HCT116 (cell line): Measurements from ENCODE around the gene SNTG2. TPM values are rescaled to one million over a fixed set of nuclear protein-coding genes. Genes with fewer than 3 reads are reported as not detected.
"Not testable (repeated sequence)": the region's sequence is repeated elsewhere in the genome, so short reads cannot be mapped to it uniquely, and the experiment has no call there.

ENCODE experiments used
- ATAC-seq: fragments of 200-7000 bp; cut with Tn5 transposase; 2 replicates; pipeline ENCODE4 v1.9.1; 2020; ENCODE audit warnings: mild to moderate bottlenecking, moderate library complexity
- BruUV-seq: library from RNA; stranded (reverse); fragments of 400-500 nt; replicated peaks from 2 replicates; lab custom pipeline; 2021; lab: Mats Ljungman, UMichigan
- CTCF ChIA-PET: fragments of 300-600 bp; sonication (Branson Sonifier 250); formaldehyde crosslinking; loops from one replicate; lab custom pipeline; 2021; ENCODE audit warnings: antibody characterized with exemption; lab: Charles Lee
- POLR2A ChIA-PET: fragments of 300-600, 350-600 bp; sonication (Branson Sonifier 250); formaldehyde crosslinking; loops from one replicate; lab custom pipeline; 2021; ENCODE audit warnings: antibody characterized with exemption; lab: Charles Lee
- RAD21 ChIA-PET, 2 experiments: fragments of 300-600 bp; sonication (Branson Sonifier 250); formaldehyde crosslinking; loops; one replicate each; lab custom pipeline; 2023; ENCODE audit warnings: low total read pairs in 2 of 2; ENCODE audit not compliant: uncharacterized antibody in 2 of 2, unreplicated experiment in 2 of 2, low non-redundant PET in 1 of 2; lab: Charles Lee
- DNase-seq: peaks from one replicate; pipeline ENCODE4 v3.0.0-alpha.2; 2010; ENCODE audit warnings: low read depth, low spot score
- H2AFZ ChIP-seq: fragments of 200-600 bp; shearing (Covaris generic), sonication (generic); 2 replicates; pipeline ENCODE4 v1.6.1; 2017; ENCODE audit warnings: low read depth, mixed run types, mixed read lengths, antibody characterized with exemption, low read length; ENCODE audit not compliant: poor library complexity, severe bottlenecking
- H3K27ac ChIP-seq: 2 replicates; pipeline ENCODE4 v1.5.1; 2012; ENCODE audit warnings: low read depth, low read length
- H3K27me3 ChIP-seq: fragments of 200-600 bp; sonication (generic); 2 replicates; pipeline ENCODE4 v1.6.1; 2016; ENCODE audit warnings: mixed run types, low read length, mixed read lengths; ENCODE audit not compliant: insufficient read depth
- H3K36me3 ChIP-seq, 2 experiments: fragments of 200-500 bp in 1 of 2; fragments of 200-600 bp in 1 of 2; sonication (Bioruptor generic) in 1 of 2; sonication (generic) in 1 of 2; 2 replicates each; pipeline versions ENCODE4 v1.5.1 to v1.6.1; 2014 to 2016; ENCODE audit warnings: low read length in 2 of 2, inconsistent platforms in 1 of 2, mixed read lengths in 1 of 2, mixed run types in 1 of 2; ENCODE audit not compliant: insufficient read depth in 2 of 2, control insufficient read depth in 1 of 2
- H3K4me1 ChIP-seq, 2 experiments: fragments of 200-600 bp in 1 of 2; sonication (generic) in 1 of 2; 2 replicates each; pipeline versions ENCODE4 v1.5.1 to v1.6.1; 2012 to 2017; ENCODE audit warnings: low read length in 2 of 2, inconsistent platforms in 1 of 2, mild to moderate bottlenecking in 1 of 2, mixed read lengths in 1 of 2, mixed run types in 1 of 2, moderate library complexity in 1 of 2; ENCODE audit not compliant: insufficient read depth in 2 of 2, control insufficient read depth in 1 of 2
- H3K4me2 ChIP-seq: fragments of 200-600 bp; sonication (generic); 2 replicates; pipeline ENCODE4 v1.6.1; 2017; ENCODE audit warnings: mixed run types, low read length, mixed read lengths
- H3K4me3 ChIP-seq, 2 experiments: fragments of 200-600 bp in 1 of 2; sonication (generic) in 1 of 2; replicated peaks in 1 of 2; 2 replicates each; pipeline ENCODE4 v1.5.1; 2011 to 2016; ENCODE audit warnings: low read length in 2 of 2, control low read depth in 1 of 2, low read depth in 1 of 2, mild to moderate bottlenecking in 1 of 2, mixed read lengths in 1 of 2, mixed run types in 1 of 2
- H3K79me2 ChIP-seq: fragments of 200-600 bp; sonication (generic); 2 replicates; pipeline ENCODE4 v1.6.1; 2017; ENCODE audit warnings: mild to moderate bottlenecking, mixed run types, low read length, moderate library complexity, mixed read lengths; ENCODE audit not compliant: insufficient read depth
- H3K9ac ChIP-seq: fragments of 200-600 bp; sonication (generic); 2 replicates; pipeline ENCODE4 v1.6.1; 2016; ENCODE audit warnings: low read length, mixed read lengths
- H3K9me2 ChIP-seq: fragments of 200-600 bp; sonication (generic), shearing (Covaris generic); 2 replicates; pipeline ENCODE4 v1.6.1; 2017; ENCODE audit warnings: mixed run types, mild to moderate bottlenecking, moderate library complexity; ENCODE audit not compliant: insufficient read depth
- H3K9me3 ChIP-seq, 2 experiments: fragments of 200-500 bp in 1 of 2; fragments of 200-600 bp in 1 of 2; sonication (Bioruptor generic) in 1 of 2; sonication (generic) in 1 of 2; 2 replicates each; pipeline ENCODE4 v1.6.1; 2014 to 2017; ENCODE audit warnings: low read length in 2 of 2, mixed read lengths in 2 of 2, inconsistent platforms in 1 of 2, low read depth in 1 of 2, mild to moderate bottlenecking in 1 of 2, mixed run types in 1 of 2, moderate library complexity in 1 of 2; ENCODE audit not compliant: control insufficient read depth in 1 of 2, insufficient read depth in 1 of 2
- H4K20me1 ChIP-seq: fragments of 200-600 bp; sonication (generic), shearing (Covaris generic); 2 replicates; pipeline ENCODE4 v1.6.1; 2017; ENCODE audit warnings: mixed run types, mild to moderate bottlenecking, moderate library complexity; ENCODE audit not compliant: insufficient read depth
- ATF3 ChIP-seq: IDR thresholded peaks from 2 replicates; pipeline ENCODE4 v1.6.1; 2012
- CBX3 ChIP-seq: IDR thresholded peaks from 2 replicates; pipeline ENCODE4 v1.6.1; 2012; ENCODE audit warnings: low read depth
- CEBPB ChIP-seq: IDR thresholded peaks from 2 replicates; pipeline ENCODE4 v1.6.1; 2012; ENCODE audit warnings: low read depth
- EGR1 ChIP-seq: IDR thresholded peaks from 2 replicates; pipeline ENCODE4 v1.6.1; 2012; ENCODE audit warnings: low read depth
- EZH2 ChIP-seq: fragments of 200-600 bp; sonication (generic); IDR thresholded peaks from 2 replicates; pipeline ENCODE4 v1.6.1; 2017; ENCODE audit warnings: antibody characterized with exemption, mixed run types
- EZH2phosphoT487 ChIP-seq: fragments of 200-600 bp; IDR thresholded peaks from 2 replicates; pipeline ENCODE4 v1.6.1; 2018; ENCODE audit warnings: antibody characterized with exemption, borderline replicate concordance
- FOSL1 ChIP-seq: IDR thresholded peaks from 2 replicates; pipeline ENCODE4 v1.6.1; 2012; ENCODE audit warnings: low read depth
- JUND ChIP-seq: IDR thresholded peaks from 2 replicates; pipeline ENCODE4 v1.6.1; 2012
- POLR2AphosphoS5 ChIP-seq: IDR thresholded peaks from 2 replicates; pipeline ENCODE4 v1.6.1; 2011; ENCODE audit warnings: mild to moderate bottlenecking, low read depth, low read length, moderate library complexity
- RAD21 ChIP-seq: IDR thresholded peaks from 2 replicates; pipeline ENCODE4 v1.6.1; 2012; ENCODE audit warnings: low read depth, mild to moderate bottlenecking
- SIN3A ChIP-seq: IDR thresholded peaks from 2 replicates; pipeline ENCODE4 v1.6.1; 2012; ENCODE audit warnings: low read depth
- SP1 ChIP-seq: IDR thresholded peaks from 2 replicates; pipeline ENCODE4 v1.6.1; 2012; ENCODE audit warnings: low read depth
- SRF ChIP-seq: IDR thresholded peaks from 2 replicates; pipeline ENCODE4 v1.6.1; 2012; ENCODE audit warnings: low read depth
- TCF7L2 ChIP-seq: IDR thresholded peaks from 2 replicates; pipeline ENCODE4 v1.7.0; 2011; ENCODE audit warnings: borderline replicate concordance, inconsistent platforms; ENCODE audit not compliant: insufficient read depth, insufficient read length; ENCODE audit errors: extremely low read depth
- YY1 ChIP-seq: IDR thresholded peaks from 2 replicates; pipeline ENCODE4 v1.6.1; 2011; ENCODE audit warnings: low read length, low read depth, moderate library complexity, mild to moderate bottlenecking; ENCODE audit not compliant: insufficient replicate concordance; ENCODE audit errors: extremely low read depth
- ZFX ChIP-seq: fragments of 450-650 bp; IDR thresholded peaks from 2 replicates; pipeline ENCODE4 v1.6.1; 2017
- ZNF274 ChIP-seq: fragments of 200-500 bp; sonication (Bioruptor generic); IDR thresholded peaks from 2 replicates; pipeline ENCODE4 v1.6.1; 2014; ENCODE audit warnings: mild to moderate bottlenecking, low read depth, low read length, inconsistent platforms
- intact Hi-C: fragments of 100-400 bp; cut with micrococcal nuclease; formaldehyde crosslinking; loops from 2 replicates; pipeline ENCODE4 v1.10.0; 2022
- total RNA-seq: library from RNA; stranded (reverse); gene quantifications from one replicate; pipeline ENCODE4 v1.2.1, GENCODE V29; 2021; ENCODE audit not compliant: unreplicated experiment

Gene SNTG2
- total RNA-seq, 1 experiment from 2014 or later, result not detected

DNA sequence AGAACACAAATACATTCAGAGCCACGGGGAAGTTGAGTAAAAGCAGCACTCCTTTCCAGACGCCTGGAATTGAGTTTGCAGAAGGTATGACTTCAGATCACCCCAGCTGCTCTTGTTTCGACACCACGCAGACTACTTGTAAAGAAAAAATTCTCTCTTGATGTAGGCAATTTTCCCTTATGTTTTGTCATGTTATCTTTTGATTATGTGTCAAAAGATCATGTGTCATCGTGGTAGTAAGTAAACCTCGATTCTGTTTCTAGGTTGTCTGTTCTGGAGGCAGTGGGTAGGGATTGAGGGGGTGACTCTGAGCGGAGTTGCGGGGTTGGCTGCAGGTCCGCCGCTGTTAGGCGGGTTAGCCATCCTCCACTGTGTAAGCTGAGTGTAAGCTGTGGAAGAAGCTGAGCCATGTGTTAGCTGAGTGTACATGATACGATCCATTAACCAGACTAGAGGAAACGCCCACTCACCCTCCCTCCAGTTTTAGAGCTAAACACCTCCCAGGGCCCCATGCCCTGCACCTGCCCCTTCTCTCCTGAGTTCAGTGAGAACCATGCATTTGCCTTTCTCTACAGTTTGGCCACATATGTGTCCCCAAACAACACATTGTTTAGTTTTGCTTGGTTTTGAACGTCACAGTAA, 181.8 kb downstream of the SNTG2 start (continued):
- TF ChIP-seq YY1 (no peak), CEBPB (no peak), EGR1 (no peak), CBX3 (no peak), SIN3A (no peak), ATF3 (no peak)

- H3K4me3 ChIP-seq, H3K79me2 ChIP-seq, H3K27ac ChIP-seq, CTCF ChIA-PET, ATAC-seq, RAD21 ChIA-PET, intact Hi-C loops, H3K9ac ChIP-seq, H3K9me2 ChIP-seq, H3K4me1 ChIP-seq, H3K4me2 ChIP-seq, H3K36me3 ChIP-seq, H4K20me1 ChIP-seq, POLR2A ChIA-PET, BruUV-seq, H3K9me3 ChIP-seq, H2AFZ ChIP-seq, DNase-seq: not testable (repeated sequence)
- peaks cover 13% of the 10 kb centered on the region for H3K27me3 ChIP-seq
Measured at GRCh38 chr2:1133896-1134295, 183.2 kb downstream of the SNTG2 start.

DNA sequence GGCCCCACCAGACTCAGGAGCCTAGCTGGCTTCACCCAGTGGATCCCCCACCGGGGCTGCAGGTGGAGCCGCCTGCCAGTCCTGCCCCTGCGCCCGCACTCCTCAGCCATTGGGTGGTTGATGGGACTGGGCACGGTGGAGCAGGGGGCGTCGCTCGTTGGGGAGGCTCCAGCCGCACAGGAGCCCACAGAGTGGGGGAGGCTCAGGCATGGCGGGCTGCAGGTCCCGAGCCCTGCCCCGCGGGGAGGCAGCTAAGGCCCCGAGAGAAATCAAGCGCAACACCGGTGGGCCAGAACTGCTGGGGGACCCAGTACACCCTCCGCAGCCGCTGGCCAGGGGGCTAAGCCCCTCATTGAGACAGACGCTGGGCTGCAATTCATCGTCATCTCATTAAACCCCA, 184.0 kb downstream of the SNTG2 start:
- Histone ChIP-seq H3K79me2 (no peaks in the 10 kb centered on the region), H3K27me3 (peaks cover 13% of the 10 kb centered on the region), H3K4me2 (no peak overlapping the region), H4K20me1 (no peaks in the 10 kb centered on the region; the same call in 1 of the 2 replicates), H3K4me1 (no peaks in the 10 kb centered on the region), H3K9ac (no peak overlapping the region), H3K9me3 (no peaks in the 10 kb centered on the region), H3K36me3 (no peaks in the 10 kb centered on the region), H3K27ac (no peak overlapping the region), H2AFZ (no peak overlapping the region), H3K4me3 (no peak overlapping the region), H3K9me2 (no peaks in the 10 kb centered on the region)
- RAD21 ChIA-PET, result no interaction called here
- CTCF ChIA-PET, result no interaction called here
- ATAC-seq (no peak), DNase-seq (no peak)
- no peak for TF ChIP-seq ZNF274
- no peak for TF ChIP-seq POLR2AphosphoS5
- TF ChIP-seq EZH2phosphoT487, result no peak
- TF ChIP-seq CBX3, result no peak
- no peak for TF ChIP-seq EGR1
- TF ChIP-seq JUND, result no peak
- no peak for TF ChIP-seq SRF
- TF ChIP-seq SP1, result no peak
- no peak for TF ChIP-seq ZFX
- TF ChIP-seq TCF7L2, result no peak
- no peak for TF ChIP-seq RAD21
- TF ChIP-seq YY1, result no peak
- no peak for TF ChIP-seq EZH2
- TF ChIP-seq FOSL1, result no peak
- TF ChIP-seq ATF3, result no peak
- POLR2A ChIA-PET, result no interaction called here
- no TSS peak for BruUV-seq
- intact Hi-C loops, result no loop called here
